ENCODE data around the gene TTC3.
"Not testable (repeated sequence)": the region's sequence is repeated elsewhere in the genome, so short reads cannot be mapped to it uniquely, and the experiment has no call there.

The TTC3 gene

GRCh38 chr21:37072988-37073416 is at the start of gene TTC3, which contains the start of gene PIGP:
TSS of gene TTC3 (plus strand) at chr21:37073254. CDS start at chr21:37087258, 14,004 bp downstream.
TSS of gene PIGP (minus strand) at chr21:37073071. CDS start at chr21:37072515, 556 bp downstream.
- DNase-seq (ENCODE audit: low spot score), result peak; percentile 97

GRCh38 chr21:37026499-37026898 is 46.6 kb upstream of the TTC3 start:
- no peak for DNase-seq (ENCODE audit: low spot score)

- no peak for DNase-seq (ENCODE audit: low spot score)
Measured at GRCh38 chr21:37028570-37028969, 44.5 kb upstream of the TTC3 start.

- DNase-seq (ENCODE audit: low spot score), result no peak
Measured at GRCh38 chr21:37030864-37031263, 42.2 kb upstream of the TTC3 start.

GRCh38 chr21:37032293-37032692 is 40.8 kb upstream of the TTC3 start:
- no peak for DNase-seq (ENCODE audit: low spot score)

GRCh38 chr21:37032877-37033471 is 40.1 kb upstream of the TTC3 start:
- no peak for DNase-seq (ENCODE audit: low spot score)

GRCh38 chr21:37034394-37034793 is 38.7 kb upstream of the TTC3 start:
- not testable (repeated sequence) for DNase-seq (ENCODE audit: low spot score)

GRCh38 chr21:37036177-37036576 is 36.9 kb upstream of the TTC3 start:
- no peak for DNase-seq (ENCODE audit: low spot score)

- DNase-seq (ENCODE audit: low spot score), result no peak
Measured at GRCh38 chr21:37039411-37040075, 33.5 kb upstream of the TTC3 start.

GRCh38 chr21:37040212-37040611 is 32.8 kb upstream of the TTC3 start:
- DNase-seq (ENCODE audit: low spot score), result no peak

GRCh38 chr21:37041706-37042271 is 31.3 kb upstream of the TTC3 start:
- DNase-seq (ENCODE audit: low spot score), result no peak

GRCh38 chr21:37043818-37044217 is 29.2 kb upstream of the TTC3 start:
- no peak for DNase-seq (ENCODE audit: low spot score)

GRCh38 chr21:37044643-37045042 is 28.4 kb upstream of the TTC3 start:
- no peak for DNase-seq (ENCODE audit: low spot score)

GRCh38 chr21:37045149-37045548 is 27.9 kb upstream of the TTC3 start:
- DNase-seq (ENCODE audit: low spot score), result peak; percentile 14

- DNase-seq (ENCODE audit: low spot score), result no peak
Measured at GRCh38 chr21:37045556-37045955, 27.5 kb upstream of the TTC3 start.

- DNase-seq (ENCODE audit: low spot score), result no peak
Measured at GRCh38 chr21:37047079-37047478, 26.0 kb upstream of the TTC3 start.

GRCh38 chr21:37049741-37050140 is 23.3 kb upstream of the TTC3 start:
- not testable (repeated sequence) for DNase-seq (ENCODE audit: low spot score)

GRCh38 chr21:37055271-37055855 is 17.7 kb upstream of the TTC3 start:
- no peak for DNase-seq (ENCODE audit: low spot score)

GRCh38 chr21:37057614-37058013 is 15.4 kb upstream of the TTC3 start:
- DNase-seq (ENCODE audit: low spot score), result no peak

GRCh38 chr21:37058261-37058660 is 14.8 kb upstream of the TTC3 start:
- DNase-seq (ENCODE audit: low spot score), result no peak

GRCh38 chr21:37059181-37059580 is 13.9 kb upstream of the TTC3 start:
- DNase-seq (ENCODE audit: low spot score), result no peak

- no peak for DNase-seq (ENCODE audit: low spot score)
Measured at GRCh38 chr21:37060296-37060695, 12.8 kb upstream of the TTC3 start.
